Measurements from ENCODE around the gene SNX10. TPM values are rescaled to one million over a fixed set of nuclear protein-coding genes. Genes with fewer than 3 reads are reported as not detected.

The SNX10 gene
- total RNA-seq, 4 donors from 2014 or later, result 1.9 to 6.9 (median 4.0) TPM

GRCh38 chr7:26399736-26400135 is 108.1 kb downstream of the SNX10 start:
- no peak for ATAC-seq
- Histone ChIP-seq H3K4me1 (peaks cover 0 to 21% (median 0%) of the 10 kb centered on the region in 3 donors), H3K27ac (no peak overlapping the region), H3K9me3 (no peaks in the 10 kb centered on the region), H3K27me3 (no peaks in the 10 kb centered on the region), H3K4me3 (no peak overlapping the region), H3K36me3 (no peaks in the 10 kb centered on the region)
- TF ChIP-seq EP300 (IDR thresholded peaks at IDR 0.05) (no peak), POLR2A (IDR thresholded peaks at IDR 0.05) (no peak), POLR2AphosphoS5 (IDR thresholded peaks at IDR 0.05) (no peak)
- TF ChIP-seq, protein P1, sequence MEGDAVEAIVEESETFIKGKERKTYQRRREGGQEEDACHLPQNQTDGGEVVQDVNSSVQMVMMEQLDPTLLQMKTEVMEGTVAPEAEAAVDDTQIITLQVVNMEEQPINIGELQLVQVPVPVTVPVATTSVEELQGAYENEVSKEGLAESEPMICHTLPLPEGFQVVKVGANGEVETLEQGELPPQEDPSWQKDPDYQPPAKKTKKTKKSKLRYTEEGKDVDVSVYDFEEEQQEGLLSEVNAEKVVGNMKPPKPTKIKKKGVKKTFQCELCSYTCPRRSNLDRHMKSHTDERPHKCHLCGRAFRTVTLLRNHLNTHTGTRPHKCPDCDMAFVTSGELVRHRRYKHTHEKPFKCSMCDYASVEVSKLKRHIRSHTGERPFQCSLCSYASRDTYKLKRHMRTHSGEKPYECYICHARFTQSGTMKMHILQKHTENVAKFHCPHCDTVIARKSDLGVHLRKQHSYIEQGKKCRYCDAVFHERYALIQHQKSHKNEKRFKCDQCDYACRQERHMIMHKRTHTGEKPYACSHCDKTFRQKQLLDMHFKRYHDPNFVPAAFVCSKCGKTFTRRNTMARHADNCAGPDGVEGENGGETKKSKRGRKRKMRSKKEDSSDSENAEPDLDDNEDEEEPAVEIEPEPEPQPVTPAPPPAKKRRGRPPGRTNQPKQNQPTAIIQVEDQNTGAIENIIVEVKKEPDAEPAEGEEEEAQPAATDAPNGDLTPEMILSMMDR (IDR thresholded peaks at IDR 0.05), result no peak
- WGBS, 2 donors (ENCODE audit: low coverage in 1 of 2), result 100% methylated on average over 1 of the region's 1 CpG; no CpG with 5 or more reads in 1 of the 2 donors

DNA sequence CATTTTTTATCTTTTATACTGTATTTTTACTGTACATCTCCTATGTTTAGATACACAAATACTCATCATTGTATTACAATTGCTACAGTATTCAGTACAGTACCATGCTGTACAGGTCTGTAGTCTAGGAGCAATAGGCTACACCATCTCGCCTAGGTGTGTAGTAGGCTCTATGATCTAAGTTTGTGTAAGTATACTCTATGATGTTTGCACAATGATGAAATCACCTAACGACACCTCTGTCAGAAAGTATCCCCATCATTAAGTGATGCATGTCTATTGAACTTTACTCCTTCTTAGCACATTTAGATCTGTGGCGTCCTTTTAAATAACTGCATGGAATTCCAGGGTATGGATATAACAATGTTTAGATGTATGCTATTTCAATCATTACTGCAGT is 112.0 kb downstream of the SNX10 start:
- no peak overlapping the region for H3K27ac ChIP-seq
- ATAC-seq, result no peak
- TF ChIP-seq EP300 (IDR thresholded peaks at IDR 0.05) (no peak), POLR2AphosphoS5 (IDR thresholded peaks at IDR 0.05) (no peak), POLR2A (IDR thresholded peaks at IDR 0.05) (no peak)
- TF ChIP-seq, protein P1 (IDR thresholded peaks at IDR 0.05), result no peak
- peaks cover 0 to 8% (median 0%) of the 10 kb centered on the region in 3 donors for H3K4me1 ChIP-seq
- H3K36me3 ChIP-seq, result no peaks in the 10 kb centered on the region
- H3K27me3 ChIP-seq, result no peaks in the 10 kb centered on the region
- no peaks in the 10 kb centered on the region for H3K9me3 ChIP-seq
- no peak overlapping the region for H3K4me3 ChIP-seq
- WGBS, 2 donors (ENCODE audit: low coverage in 1 of 2), result 90 to 97% methylated on average over 2 to 3 of the region's 3 CpGs

- WGBS, 2 donors (ENCODE audit: low coverage in 1 of 2), result 88 to 89% methylated on average over 8 to 9 of the region's 10 CpGs
- ATAC-seq, result no peak
- no peak overlapping the region for H3K27ac ChIP-seq
These were observed 112.7 kb downstream of the SNX10 start for GRCh38 chr7:26404189-26404996.

DNA sequence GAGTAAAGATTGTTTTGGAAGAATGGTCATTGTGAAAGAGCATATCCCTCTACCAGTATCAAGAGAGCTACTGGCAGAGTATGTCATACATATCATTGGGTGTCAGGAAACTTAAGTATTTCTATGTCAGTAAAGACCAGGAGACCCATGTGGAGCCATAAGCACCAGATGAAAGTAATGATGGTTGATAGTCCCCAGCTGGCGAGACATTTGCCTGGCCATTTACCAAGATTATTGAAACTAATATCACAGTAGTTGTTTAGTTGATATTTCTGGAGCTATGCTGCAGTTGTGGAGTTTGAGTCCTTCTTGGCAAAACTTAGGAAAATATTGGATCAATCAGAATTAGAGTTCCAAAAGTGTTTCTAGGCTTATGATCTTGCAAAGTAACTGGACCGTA is 114.8 kb downstream of the SNX10 start:
- no peaks in the 10 kb centered on the region for H3K9me3 ChIP-seq
- H3K4me3 ChIP-seq, result no peak overlapping the region
- no peaks in the 10 kb centered on the region for H3K27me3 ChIP-seq
- H3K27ac ChIP-seq, result no peak overlapping the region
- TF ChIP-seq POLR2AphosphoS5 (IDR thresholded peaks at IDR 0.05) (no peak), EP300 (IDR thresholded peaks at IDR 0.05) (no peak), POLR2A (IDR thresholded peaks at IDR 0.05) (no peak)
- TF ChIP-seq, protein P1 (IDR thresholded peaks at IDR 0.05), result no peak
- ATAC-seq, result no peak
- WGBS, 2 donors (ENCODE audit: low coverage in 1 of 2), result 55 to 96% methylated on average over 2 of the region's 2 CpGs
- H3K4me1 ChIP-seq, result no peaks in the 10 kb centered on the region
- H3K36me3 ChIP-seq, result no peaks in the 10 kb centered on the region

More at GRCh38 chr7:26404189-26404996, 112.7 kb downstream of the SNX10 start:
- H3K36me3 ChIP-seq, result no peaks in the 10 kb centered on the region
- H3K4me1 ChIP-seq, result peaks cover 0 to under 1% (median 0%) of the 10 kb centered on the region in 3 donors
- no peak for TF ChIP-seq EP300 (IDR thresholded peaks at IDR 0.05)
- TF ChIP-seq, protein P1 (IDR thresholded peaks at IDR 0.05), result no peak
- no peak for TF ChIP-seq POLR2AphosphoS5 (IDR thresholded peaks at IDR 0.05)
- TF ChIP-seq POLR2A (IDR thresholded peaks at IDR 0.05), result no peak
- H3K27me3 ChIP-seq, result no peaks in the 10 kb centered on the region
- H3K9me3 ChIP-seq, result no peaks in the 10 kb centered on the region
- H3K4me3 ChIP-seq, result no peak overlapping the region
